H1 (cell line): ENCODE measurements around the gene NDUFAF3. TPM values are rescaled to one million over a fixed set of nuclear protein-coding genes. Genes with fewer than 3 reads are reported as not detected.

Experiments used
- CTCF ChIA-PET: fragments of 300-600 bp; sonication (Branson Sonifier 250); formaldehyde crosslinking; loops from one replicate; lab custom pipeline; 2021; ENCODE audit not compliant: partially characterized antibody; lab: Charles Lee
- POLR2A ChIA-PET: fragments of 300-600 bp; sonication (Branson Sonifier 250); formaldehyde crosslinking; loops from one replicate; lab custom pipeline; 2021; ENCODE audit warnings: inconsistent platforms; ENCODE audit not compliant: partially characterized antibody; lab: Charles Lee
- DNase-seq, 2 experiments: peaks; one replicate each; pipeline versions ENCODE4 v3.0.0 to v3.0.0-alpha.2; 2010 to 2022; ENCODE audit warnings: low spot score in 2 of 2, low read depth in 1 of 2, mixed read lengths in 1 of 2
- FAIRE-seq: peaks from 2 replicates; lab custom pipeline; 2011; peaks lifted over from hg19 to GRCh38; lab: Jason Lieb, UNC
- H2AFZ ChIP-seq: 2 replicates; pipeline ENCODE4 v1.8.1; 2012; ENCODE audit warnings: low read length, inconsistent platforms
- H2AK5ac ChIP-seq: 2 replicates; pipeline ENCODE4 v1.6.1; 2013; ENCODE audit warnings: low read depth, low read length
- H2BK120ac ChIP-seq: replicated peaks from 2 replicates; pipeline ENCODE3; 2013; ENCODE audit warnings: low read depth, low read length, inconsistent platforms
- H2BK12ac ChIP-seq: 2 replicates; pipeline ENCODE4 v1.6.1; 2013; ENCODE audit warnings: low read depth, low read length
- H2BK15ac ChIP-seq: 2 replicates; pipeline ENCODE4 v1.6.1; 2013; ENCODE audit warnings: low read length
- H2BK20ac ChIP-seq: 2 replicates; pipeline ENCODE4 v1.6.1; 2013; ENCODE audit warnings: low read length
- H2BK5ac ChIP-seq: 2 replicates; pipeline ENCODE4 v1.6.1; 2013; ENCODE audit warnings: low read depth, low read length
- H3K14ac ChIP-seq: 2 replicates; pipeline ENCODE4 v1.6.1; 2013; ENCODE audit warnings: inconsistent platforms; ENCODE audit not compliant: insufficient read length
- H3K18ac ChIP-seq: 2 replicates; pipeline ENCODE4 v1.6.1; 2013; ENCODE audit warnings: low read length; ENCODE audit errors: extremely low read depth
- H3K23ac ChIP-seq: 2 replicates; pipeline ENCODE4 v1.6.1; 2013; ENCODE audit warnings: inconsistent platforms; ENCODE audit not compliant: insufficient read length
- H3K23me2 ChIP-seq: 2 replicates; pipeline ENCODE4 v1.6.1; 2013; ENCODE audit warnings: low read depth, low read length
- H3K27ac ChIP-seq: 2 replicates; pipeline ENCODE4 v1.6.1; 2011; ENCODE audit warnings: low read depth, low read length, inconsistent platforms
- H3K27me3 ChIP-seq, 4 experiments: replicated peaks in 1 of 4; 1 replicate in 1 of 4; 2 replicates in 3 of 4; pipeline versions ENCODE4 v1.6.1 to v1.8.1; 2011 to 2013; ENCODE audit warnings: low read length in 3 of 4, mild to moderate bottlenecking in 3 of 4, inconsistent platforms in 2 of 4, mixed read lengths in 2 of 4, moderate library complexity in 1 of 4; ENCODE audit not compliant: control insufficient read depth in 3 of 4, insufficient read depth in 3 of 4; ENCODE audit errors: extremely low read depth in 1 of 4
- H3K36me3 ChIP-seq, 4 experiments: 2 replicates each; pipeline versions ENCODE4 v1.6.1 to v1.8.1; 2011 to 2013; ENCODE audit warnings: mild to moderate bottlenecking in 4 of 4, low read length in 3 of 4, moderate library complexity in 2 of 4, control low read depth in 1 of 4, inconsistent platforms in 1 of 4; ENCODE audit not compliant: insufficient read depth in 4 of 4, control insufficient read depth in 2 of 4
- H3K4ac ChIP-seq: replicated peaks from 2 replicates; pipeline ENCODE3; 2013; ENCODE audit warnings: low read length, low read depth, mixed read lengths, inconsistent platforms; ENCODE audit not compliant: insufficient read length
- H3K4me1 ChIP-seq, 4 experiments: replicated peaks in 1 of 4; 1 replicate in 1 of 4; 2 replicates in 3 of 4; pipeline versions ENCODE4 v1.6.1 to v1.8.1; 2011 to 2013; ENCODE audit warnings: low read length in 3 of 4, inconsistent platforms in 2 of 4, mixed read lengths in 1 of 4; ENCODE audit not compliant: insufficient read depth in 4 of 4, control insufficient read depth in 3 of 4
- H3K4me2 ChIP-seq, 2 experiments: 2 replicates each; pipeline versions ENCODE4 v1.6.1 to v1.8.1; 2011 to 2013; ENCODE audit warnings: low read depth in 2 of 2, low read length in 2 of 2, control low read depth in 1 of 2, inconsistent platforms in 1 of 2, mild to moderate bottlenecking in 1 of 2; ENCODE audit not compliant: insufficient read depth in 1 of 2
- H3K4me3 ChIP-seq, 4 experiments: fragments of 200-600, 300-600 bp in 1 of 4; sonication (generic), shearing (Covaris generic), sonication (Bioruptor Twin) in 1 of 4; 2 replicates each; pipeline versions ENCODE4 v1.5.1 to v1.8.1; 2011 to 2016; ENCODE audit warnings: low read length in 4 of 4, low read depth in 3 of 4, control low read depth in 2 of 4, inconsistent platforms in 2 of 4, mild to moderate bottlenecking in 2 of 4, mixed read lengths in 1 of 4, moderate library complexity in 1 of 4; ENCODE audit not compliant: insufficient read depth in 2 of 4; ENCODE audit errors: extremely low read depth in 1 of 4
- H3K56ac ChIP-seq: replicated peaks from 2 replicates; pipeline ENCODE3; 2013; ENCODE audit warnings: low read depth, mild to moderate bottlenecking, mixed read lengths, low read length, inconsistent platforms; ENCODE audit not compliant: insufficient read length
- H3K79me1 ChIP-seq: 2 replicates; pipeline ENCODE4 v1.6.1; 2013; ENCODE audit warnings: low read depth, low read length, control low read depth
- H3K79me2 ChIP-seq, 2 experiments: 2 replicates each; pipeline versions ENCODE4 v1.6.1 to v1.8.1; 2012 to 2013; ENCODE audit warnings: low read length in 2 of 2, mild to moderate bottlenecking in 2 of 2, inconsistent platforms in 1 of 2; ENCODE audit not compliant: insufficient read depth in 2 of 2, control insufficient read depth in 1 of 2
- H3K9ac ChIP-seq, 4 experiments: replicated peaks in 1 of 4; 1 replicate in 1 of 4; 2 replicates in 3 of 4; pipeline versions ENCODE4 v1.6.1 to v1.8.1; 2011 to 2013; ENCODE audit warnings: low read depth in 3 of 4, low read length in 3 of 4, control low read depth in 2 of 4, mild to moderate bottlenecking in 2 of 4, moderate library complexity in 2 of 4, inconsistent platforms in 1 of 4; ENCODE audit errors: extremely low read depth in 1 of 4
- H3K9me3 ChIP-seq, 2 experiments: 2 replicates each; pipeline versions ENCODE4 v1.6.1 to v1.8.1; 2012 to 2013; ENCODE audit warnings: mild to moderate bottlenecking in 2 of 2, moderate library complexity in 2 of 2, control low read depth in 1 of 2, inconsistent platforms in 1 of 2, low read depth in 1 of 2, low read length in 1 of 2, mixed read lengths in 1 of 2; ENCODE audit not compliant: insufficient read depth in 2 of 2
- H4K20me1 ChIP-seq, 2 experiments: replicated peaks in 1 of 2; 2 replicates each; pipeline versions ENCODE3 to v1.8.1; 2011 to 2013; ENCODE audit warnings: inconsistent platforms in 2 of 2, low read length in 2 of 2, mild to moderate bottlenecking in 1 of 2; ENCODE audit not compliant: insufficient read depth in 2 of 2, control insufficient read depth in 1 of 2
- H4K5ac ChIP-seq: 2 replicates; pipeline ENCODE4 v1.6.1; 2013; ENCODE audit warnings: low read length, low read depth, mixed read lengths, inconsistent platforms; ENCODE audit not compliant: insufficient read length
- H4K8ac ChIP-seq: 2 replicates; pipeline ENCODE4 v1.8.0; 2013; ENCODE audit warnings: mild to moderate bottlenecking, moderate library complexity, low read length, inconsistent platforms; ENCODE audit not compliant: insufficient read depth; ENCODE audit errors: extremely low read depth
- H4K91ac ChIP-seq: replicated peaks from 2 replicates; pipeline ENCODE3; 2013; ENCODE audit warnings: low read length, mixed read lengths, inconsistent platforms; ENCODE audit not compliant: insufficient read length
- JUN ChIP-seq: IDR thresholded peaks from 2 replicates; pipeline ENCODE4 v1.6.1; 2011; ENCODE audit warnings: low read depth, mild to moderate bottlenecking, improper control_type of control experiment, low read length
- KDM4A ChIP-seq: IDR thresholded peaks from one replicate; pipeline ENCODE4 v1.7.1; 2012; ENCODE audit warnings: low read depth, mild to moderate bottlenecking, moderate library complexity, low read length, inconsistent platforms; ENCODE audit not compliant: severe bottlenecking
- KDM5A ChIP-seq: fragments of 200-600 bp; IDR thresholded peaks from 2 replicates; pipeline ENCODE4 v1.7.1; 2012; ENCODE audit warnings: mild to moderate bottlenecking, low read length, inconsistent platforms, mixed read lengths
- NANOG ChIP-seq: IDR thresholded peaks from 2 replicates; pipeline ENCODE4 v1.6.1; 2011; ENCODE audit warnings: low read length, low read depth, mild to moderate bottlenecking, inconsistent platforms; ENCODE audit not compliant: insufficient read depth, poor library complexity, severe bottlenecking
- SAP30 ChIP-seq: fragments of 300-600 bp; sonication (generic); IDR thresholded peaks from 2 replicates; pipeline ENCODE4 v1.7.1; 2012; ENCODE audit warnings: low read length, moderate library complexity, mild to moderate bottlenecking, inconsistent platforms; ENCODE audit not compliant: insufficient read depth, insufficient replicate concordance
- TEAD4 ChIP-seq: IDR thresholded peaks from 2 replicates; pipeline ENCODE4 v1.6.1; 2012; ENCODE audit warnings: low read depth, low read length, inconsistent platforms, mixed read lengths
- whole genome bisulfite sequencing, 2 experiments: shearing (Covaris generic) in 1 of 2; methylation state at CpG; one replicate each; pipeline versions ENCODE4 v1.1.6 to v1.1.7; 2013 to 2015; ENCODE audit warnings: low lambda C conversion rate in 2 of 2, mixed read lengths in 2 of 2, inconsistent platforms in 1 of 2, low coverage in 1 of 2, missing lambda C conversion rate in 1 of 2; ENCODE audit not compliant: insufficient replicate concordance in 2 of 2, insufficient coverage in 1 of 2, insufficient read length in 1 of 2; ENCODE audit errors: extremely low coverage in 1 of 2, missing lambda C conversion rate in 1 of 2; 5-methylcytosine and 5-hydroxymethylcytosine counted together
- polyA plus RNA-seq, 7 experiments: library from polyadenylated mRNA; depleted of rRNA in 3 of 7; stranded (reverse) in 5 of 7; unstranded in 2 of 7; fragments of >200 nt in 5 of 7; fragments of 200-250 nt in 2 of 7; gene quantifications; 1 replicate in 5 of 7; 2 replicates in 1 of 7; 4 replicates in 1 of 7; pipeline versions ENCODE4 v1.2.1 to v1.2.3, GENCODE V29; 2011 to 2013; ENCODE audit warnings: missing spikeins in 2 of 7, mixed read lengths in 2 of 7
- total RNA-seq: library from RNA; stranded (reverse); fragmentation: NEBNext Ultra II Directional; extraction: Animal tissue kit (Norgen Biotek cat#: 25700); gene quantifications from 2 replicates; pipeline ENCODE4 v1.2.1, GENCODE V29; 2021

Gene NDUFAF3
- total and polyA plus RNA-seq, 2 of the 8 experiments (the other 6 are each of a cell fraction or from before 2014, with no cell fraction given), result 27.8 to 45.5 TPM

DNA sequence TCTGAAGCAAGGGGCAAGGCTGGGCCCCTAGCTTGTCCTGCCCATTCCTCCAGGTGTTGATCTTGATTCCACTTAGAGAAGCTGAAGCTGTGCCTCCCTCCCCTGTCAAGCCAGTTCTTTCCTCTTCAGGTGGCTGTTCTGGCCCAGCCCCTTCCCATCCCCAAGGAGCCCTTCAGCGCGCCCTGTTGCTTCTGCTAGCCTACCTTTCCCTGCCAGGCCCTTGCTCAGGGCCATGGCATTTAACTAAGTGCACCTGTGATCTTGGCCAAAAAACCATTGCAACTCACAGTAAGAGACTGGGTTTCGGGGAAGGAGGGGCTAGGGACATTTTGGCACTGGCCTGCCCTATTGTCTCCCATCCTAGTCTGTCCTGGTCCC is 16.6 kb upstream of the NDUFAF3 start:
- Histone ChIP-seq H3K14ac (no peak overlapping the region), H2BK15ac (no peak overlapping the region), H2AFZ (no peak overlapping the region), H3K79me1 (peaks cover 7% of the 10 kb centered on the region)
- no peak for FAIRE-seq
- POLR2A ChIA-PET, result interaction anchor here (0.6 to 38.8 kb wide), 6 partner anchors 3 to 812 kb away, joined by 3 to 1518 read pairs (median 18); partner anchors contain the start of genes CELSR3, DALRD3, IMPDH2 and NDUFAF3
- TF ChIP-seq SAP30 (no peak), NANOG (no peak), JUN (no peak), KDM5A (no peak), KDM4A (no peak), TEAD4 (no peak)
- TF ChIP-seq, all 59 proteins: peak for 0
- DNase-seq, result no peak
- Histone ChIP-seq H3K9ac (no peak overlapping the region), H3K27ac (no peak overlapping the region), H3K4me1 (peaks cover 0 to 13% (median 7%) of the 10 kb centered on the region in 4 experiments; a peak in 6 of 7 replicates), H3K36me3 (peaks cover 0 to 5% (median 1%) of the 10 kb centered on the region in 4 experiments; a peak in 2 of 8 replicates), H4K91ac (no peak overlapping the region), H2BK20ac (no peak overlapping the region), H4K20me1 (peaks cover 7 to 12% of the 10 kb centered on the region in 2 experiments), H3K4me2 (no peak overlapping the region; a peak in 1 of 4 replicates), H3K23ac (no peak overlapping the region), H3K23me2 (peaks cover 12% of the 10 kb centered on the region), H2BK5ac (no peak overlapping the region), H2AK5ac (no peak overlapping the region), H3K4me3 (no peak overlapping the region), H3K18ac (no peak overlapping the region), H3K4ac (no peak overlapping the region), H3K79me2 (peaks cover 11 to 24% of the 10 kb centered on the region in 2 experiments), H2BK12ac (0 out of 2 replicates have a peak overlapping the region, but pooled peaks have one; percentile 50), H3K56ac (no peak overlapping the region), H3K27me3 (no peaks in the 10 kb centered on the region), H4K5ac (no peak overlapping the region), H2BK120ac (no peak overlapping the region), H3K9me3 (no peaks in the 10 kb centered on the region), H4K8ac (no peak overlapping the region)
- CTCF ChIA-PET, result interaction anchor here (5.0 to 24.3 kb wide), 3 partner anchors 10 to 16 kb away, joined by 36 to 467 read pairs (median 42); partner anchors contain the start of genes NDUFAF3 and P4HTM
- WGBS, 2 experiments, result 91% methylated on average over 3 of the region's 3 CpGs; no CpG with 5 or more reads in 1 of the 2 experiments
